HEK293 (cell line): ENCODE data around the gene ABLIM2.

Experiments
- CTCF ChIP-seq: fragments of 450-650 bp; formaldehyde crosslinking; IDR thresholded peaks from 2 replicates; pipeline ENCODE4 v1.5.1; 2016; ENCODE audit warnings: missing biosample characterization, missing genetic modification characterization
- REST ChIP-seq: fragments of 450-650 bp; formaldehyde crosslinking; IDR thresholded peaks from 2 replicates; pipeline ENCODE4 v1.5.1; 2016; ENCODE audit warnings: missing biosample characterization, missing genetic modification characterization
- ZBTB1 ChIP-seq: fragments of 450-650 bp; formaldehyde crosslinking; IDR thresholded peaks from 2 replicates; pipeline ENCODE4 v1.5.1; 2016; ENCODE audit warnings: missing biosample characterization, missing genetic modification characterization
- ZNF133 ChIP-seq: fragments of 450-650 bp; formaldehyde crosslinking; IDR thresholded peaks from 2 replicates; pipeline ENCODE4 v1.5.1; 2016; ENCODE audit warnings: missing biosample characterization, missing genetic modification characterization
- ZNF843 ChIP-seq: fragments of 450-650 bp; formaldehyde crosslinking; IDR thresholded peaks from 2 replicates; pipeline ENCODE4 v1.5.1; 2016; ENCODE audit warnings: missing biosample characterization, missing genetic modification characterization
- ZSCAN30 ChIP-seq: fragments of 450-650 bp; IDR thresholded peaks from 2 replicates; pipeline ENCODE4 v1.5.1; 2018; ENCODE audit warnings: missing biosample characterization, mild to moderate bottlenecking, missing genetic modification characterization, moderate library complexity

GRCh38 chr4:8047837-8048678, 110.6 kb downstream of the ABLIM2 start:
- TF ChIP-seq CTCF (tag by site-specific recombination) (no peak), ZBTB1 (tag by site-specific recombination) (no peak), ZSCAN30 (no peak), ZNF843 (tag by site-specific recombination) (no peak), REST (tag by site-specific recombination) (no peak), ZNF133 (tag by site-specific recombination) (no peak)
